T-helper 1 cell (primary cell): Measurements from ENCODE around the gene RCL1.

Source experiments
- DNase-seq, 5 donors: peaks; one replicate each; pipeline ENCODE4 v3.0.0-alpha.2; 2012 to 2020

The RCL1 gene

DNA sequence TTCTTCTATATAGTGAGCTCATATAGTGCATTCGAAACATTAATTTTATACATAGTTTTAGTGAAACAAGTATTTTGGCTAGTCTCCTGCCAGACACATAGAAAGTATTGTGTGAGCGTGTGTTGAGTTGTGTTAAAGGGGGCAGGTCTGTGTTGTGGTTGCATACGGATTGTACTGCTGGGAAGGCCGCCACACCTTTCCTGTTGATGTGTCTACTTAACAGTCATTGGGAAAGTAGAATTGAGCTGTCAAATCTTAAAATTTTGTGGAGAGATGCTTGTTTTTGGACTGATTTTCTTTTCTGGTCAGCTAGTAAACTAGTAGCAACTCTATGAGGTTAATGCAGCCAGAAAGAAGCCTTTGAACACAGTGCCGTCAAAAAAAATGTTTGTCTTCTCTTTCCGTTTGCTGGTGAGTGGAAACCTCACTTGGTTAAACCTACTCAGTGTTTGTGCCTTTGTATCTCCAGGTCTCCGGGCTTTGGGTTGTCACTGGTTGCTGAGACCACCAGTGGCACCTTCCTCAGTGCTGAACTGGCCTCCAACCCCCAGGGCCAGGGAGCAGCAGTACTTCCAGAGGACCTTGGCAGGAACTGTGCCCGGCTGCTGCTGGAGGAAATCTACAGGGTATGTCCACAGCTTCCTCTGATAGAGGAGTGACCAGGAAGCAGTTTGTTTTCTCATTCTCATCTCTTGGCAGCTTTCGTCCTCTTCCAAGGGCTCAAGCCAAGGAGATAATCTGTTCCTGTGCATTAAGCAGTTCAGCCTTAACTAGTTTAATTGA lies 51.5 kb downstream of the RCL1 start:
- DNase-seq: peak in 1 of 5 donors; percentile 72

DNA sequence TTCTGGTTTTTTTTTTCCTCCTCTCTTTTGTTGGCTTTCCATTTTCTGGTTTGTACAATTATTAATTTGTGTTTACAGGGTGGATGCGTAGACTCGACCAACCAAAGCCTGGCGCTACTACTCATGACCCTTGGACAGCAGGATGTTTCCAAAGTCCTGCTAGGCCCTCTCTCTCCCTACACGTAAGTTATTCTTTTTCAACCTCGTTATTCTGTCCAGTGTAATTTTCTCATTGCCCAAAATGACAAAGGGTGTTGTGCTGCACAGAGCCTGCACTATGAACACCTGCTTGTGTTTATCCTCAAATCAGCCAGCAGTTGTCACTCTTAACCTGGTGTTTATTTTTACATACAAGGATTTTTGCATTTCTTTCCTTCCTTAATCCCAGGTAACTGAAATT lies 56.6 kb downstream of the RCL1 start:
- DNase-seq: no peak

GRCh38 chr9:4850603-4851310 lies 58.0 kb downstream of the RCL1 start:
- DNase-seq: no peak

- no peak for DNase-seq
These were observed 59.7 kb downstream of the RCL1 start for GRCh38 chr9:4852419-4852818.

DNA sequence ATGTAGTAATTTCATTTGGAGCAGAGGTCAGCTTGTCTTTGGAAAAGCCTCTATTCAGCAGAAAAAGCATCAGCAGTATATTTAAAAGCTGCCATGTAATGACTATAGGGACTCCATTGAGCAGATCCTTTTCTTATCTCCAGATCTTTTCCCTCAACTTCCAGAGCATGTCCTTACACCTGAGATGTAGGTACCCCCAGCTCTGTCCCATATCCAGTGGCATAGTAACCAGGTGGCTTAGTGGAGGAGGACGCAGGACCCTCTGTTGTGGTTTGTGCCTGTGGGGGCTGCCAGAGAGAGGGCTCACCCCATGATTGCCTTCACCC lies 61.5 kb downstream of the RCL1 start:
- DNase-seq: no peak

GRCh38 chr9:4855841-4856240 lies 63.1 kb downstream of the RCL1 start:
- no peak for DNase-seq

- DNase-seq: no peak
These were observed 64.5 kb downstream of the RCL1 start for GRCh38 chr9:4857163-4857810.

GRCh38 chr9:4859035-4859434 lies 66.3 kb downstream of the RCL1 start:
- no peak for DNase-seq

DNA sequence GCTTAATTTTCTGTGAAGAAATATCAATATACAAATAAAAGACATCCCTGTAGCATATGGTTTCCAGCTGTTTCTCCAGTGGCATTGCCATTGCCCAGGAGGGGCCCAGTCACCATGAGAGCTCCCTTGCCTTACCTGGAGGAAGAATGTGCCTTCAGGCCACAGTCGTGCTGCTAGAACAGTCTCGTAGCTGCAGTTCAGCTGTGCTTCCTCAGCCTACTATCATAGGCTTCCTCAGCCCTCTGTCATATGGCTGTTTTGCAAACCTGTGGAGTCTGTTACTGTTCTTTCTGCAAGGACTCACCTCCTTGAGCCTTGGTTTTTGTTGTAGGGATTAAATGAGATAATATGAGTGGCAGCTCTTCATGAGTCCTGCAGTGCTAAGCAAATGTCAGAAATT lies 67.6 kb downstream of the RCL1 start:
- no peak for DNase-seq

GRCh38 chr9:4861145-4861544 lies 68.4 kb downstream of the RCL1 start:
- DNase-seq: no peak

DNA sequence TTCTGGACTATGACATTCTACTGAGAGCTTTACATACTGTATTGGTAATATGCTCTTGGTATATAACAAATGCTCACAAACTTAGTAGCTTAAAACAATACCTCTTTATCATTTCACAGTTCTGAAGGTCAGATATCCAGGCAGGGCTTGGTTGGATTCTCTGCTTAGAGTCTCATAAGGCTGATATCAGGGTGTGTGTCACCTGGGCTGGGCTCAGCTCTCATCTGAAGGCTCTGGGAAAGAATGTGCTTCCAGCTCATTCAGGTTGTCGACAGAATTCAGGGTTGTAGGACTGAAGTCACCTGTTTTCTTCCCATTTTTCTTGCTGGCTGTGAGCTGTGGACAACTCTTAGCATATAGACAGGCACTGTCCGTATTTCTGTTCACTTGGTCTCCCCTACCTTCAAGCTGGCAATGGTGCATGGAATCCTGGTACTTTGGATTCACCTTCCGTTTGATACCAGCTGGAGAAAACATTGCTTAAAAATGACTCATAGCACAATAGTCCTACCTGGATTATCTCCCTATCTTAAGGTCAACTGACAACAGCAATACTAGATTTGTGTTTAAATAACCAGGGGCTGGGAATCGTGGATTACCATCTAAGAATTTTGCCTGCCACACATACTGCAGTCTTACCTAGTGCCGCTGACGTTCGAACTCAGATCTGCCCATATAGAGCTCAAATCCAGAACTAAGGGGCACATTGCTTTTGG lies 69.2 kb downstream of the RCL1 start:
- DNase-seq: no peak

- no peak for DNase-seq
These were observed 69.9 kb downstream of the RCL1 start for GRCh38 chr9:4862506-4863250.

DNA sequence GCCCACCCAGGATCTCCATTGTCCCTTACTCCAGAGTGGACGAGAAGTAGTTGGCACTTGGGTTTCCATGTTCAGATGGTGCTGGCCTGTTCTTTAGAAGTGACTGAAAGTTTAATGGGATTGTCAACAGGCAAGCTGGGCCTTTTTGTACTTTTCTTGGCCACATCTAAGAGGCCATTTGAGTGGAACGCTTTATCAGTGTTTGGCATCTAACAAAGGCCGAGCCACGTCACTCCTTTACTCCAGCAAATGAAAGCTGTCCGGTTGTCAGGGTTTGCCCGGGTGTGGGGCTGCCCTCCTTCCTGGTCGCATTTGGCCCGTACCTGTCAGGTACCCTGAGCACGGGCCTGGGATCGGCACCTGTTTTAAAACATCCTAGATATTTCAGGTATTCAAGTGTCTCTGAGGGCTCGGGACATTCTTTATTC lies 71.5 kb downstream of the RCL1 start:
- DNase-seq: no peak

DNA sequence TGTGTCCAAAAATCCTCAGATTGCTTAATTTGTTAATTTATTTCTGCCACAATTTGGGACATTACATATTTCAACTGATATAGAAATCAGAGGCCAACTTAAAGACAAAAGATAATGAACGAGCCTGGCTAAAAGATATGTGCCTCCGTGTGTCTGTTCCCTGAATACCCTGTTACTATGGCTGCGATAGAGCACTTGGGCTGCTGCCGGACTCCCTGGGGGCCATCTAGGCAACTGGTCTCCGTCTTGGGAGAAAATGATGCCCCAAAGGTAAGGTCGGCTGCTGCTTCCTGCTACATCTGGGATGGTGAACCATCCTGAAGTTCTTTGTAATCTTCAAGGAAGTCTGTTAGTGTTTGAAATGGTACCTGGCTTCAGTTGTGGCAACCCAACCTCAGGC lies 72.0 kb downstream of the RCL1 start:
- no peak for DNase-seq

DNA sequence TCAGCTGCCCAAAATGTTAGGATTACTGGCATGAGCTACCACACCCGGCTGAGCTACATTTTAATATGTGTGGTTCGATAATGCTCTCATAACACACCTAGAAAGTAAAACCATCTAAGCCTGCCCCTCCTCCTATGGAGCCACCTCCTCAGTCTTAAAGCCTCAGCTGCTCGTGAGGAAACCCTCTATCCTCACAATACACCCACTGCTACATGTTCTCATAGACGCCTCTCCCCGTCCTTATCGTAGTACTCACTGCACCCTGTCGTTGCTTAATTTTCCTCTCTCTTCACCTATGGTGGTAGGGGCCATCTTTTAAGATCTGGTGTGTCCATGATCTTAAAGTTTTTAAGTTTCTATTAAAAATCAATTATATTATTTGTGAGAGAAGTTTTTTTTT lies 72.9 kb downstream of the RCL1 start:
- peak in 1 of 5 donors; percentile 57 for DNase-seq

DNA sequence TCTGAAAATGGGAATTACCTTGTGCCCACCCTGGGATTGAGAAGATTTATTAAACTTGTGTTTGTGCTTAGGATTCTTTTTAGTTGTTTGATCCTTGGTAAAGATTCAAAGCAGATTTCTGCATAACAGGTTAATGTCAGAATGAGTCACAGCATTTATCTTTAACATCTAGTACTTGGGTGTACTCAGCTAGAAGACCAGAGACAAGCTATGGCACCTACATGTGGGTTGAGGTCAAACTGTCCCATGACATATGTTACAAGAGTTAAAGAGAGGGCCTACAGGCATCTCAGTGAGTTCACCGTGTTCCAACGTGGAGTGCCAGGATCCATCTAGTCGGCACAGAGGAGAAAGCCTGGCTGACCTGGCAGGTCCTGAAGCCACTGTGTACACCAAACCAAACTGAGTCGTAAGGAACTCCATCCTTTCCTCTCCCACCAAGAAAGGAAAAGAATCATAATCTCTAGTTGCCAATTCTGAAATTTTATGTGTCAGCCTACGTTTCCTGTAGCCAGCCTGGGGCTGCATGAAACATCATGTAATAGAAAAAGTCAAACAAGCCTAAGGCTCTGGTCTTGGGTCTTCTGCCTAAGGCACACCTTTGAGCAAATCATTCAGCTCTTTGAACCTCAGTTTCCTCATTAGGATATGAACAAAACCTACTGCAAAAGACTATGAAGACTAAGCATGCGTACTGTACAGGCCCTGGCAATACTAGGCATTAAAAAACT lies 73.7 kb downstream of the RCL1 start:
- DNase-seq: peak in 1 of 5 donors; percentile 67

GRCh38 chr9:4873066-4873465 lies 80.3 kb downstream of the RCL1 start:
- DNase-seq: no peak

DNA sequence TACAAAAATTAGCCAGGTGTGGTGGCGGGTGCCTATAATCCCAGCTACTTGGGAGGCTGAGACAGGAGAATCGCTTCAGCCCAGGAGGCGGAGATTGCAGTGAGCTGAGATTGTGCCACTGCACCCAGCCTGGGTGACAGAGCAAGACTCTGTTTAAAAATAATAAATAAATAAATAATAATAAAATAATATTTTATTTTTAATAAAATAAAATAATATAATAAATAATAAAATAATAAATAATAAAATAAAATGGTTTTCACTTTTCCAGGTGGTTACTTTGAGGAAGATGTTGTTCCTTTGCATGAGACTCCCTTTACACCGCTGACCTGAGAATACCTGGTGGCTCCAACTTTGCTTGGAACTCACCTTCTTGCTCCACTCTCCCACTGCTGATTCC lies 82.8 kb downstream of the RCL1 start:
- no peak for DNase-seq

DNA sequence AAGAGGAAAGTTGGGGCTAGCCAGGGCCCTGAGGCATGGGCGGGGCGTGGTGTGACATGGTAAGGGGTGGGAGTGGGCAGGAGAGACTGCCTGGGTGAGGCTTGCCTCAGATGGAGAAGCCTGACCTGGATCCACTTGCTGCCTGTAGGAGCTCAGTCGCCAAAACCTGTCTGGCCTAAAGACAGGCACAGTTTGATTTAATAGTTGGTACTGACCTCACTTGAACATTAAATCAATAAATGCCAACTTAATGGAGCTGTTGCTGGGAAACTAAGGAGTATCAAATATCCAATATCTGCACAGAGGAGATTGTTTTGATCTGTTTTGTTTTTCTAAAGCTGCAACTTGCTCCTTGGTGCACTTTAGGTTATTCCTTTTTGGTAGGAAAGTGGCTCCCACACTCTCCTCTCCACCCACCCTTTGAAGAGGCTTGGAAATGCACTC lies 86.4 kb downstream of the RCL1 start:
- DNase-seq: no peak

GRCh38 chr9:4883326-4883873 lies 90.7 kb downstream of the RCL1 start:
- DNase-seq: no peak

DNA sequence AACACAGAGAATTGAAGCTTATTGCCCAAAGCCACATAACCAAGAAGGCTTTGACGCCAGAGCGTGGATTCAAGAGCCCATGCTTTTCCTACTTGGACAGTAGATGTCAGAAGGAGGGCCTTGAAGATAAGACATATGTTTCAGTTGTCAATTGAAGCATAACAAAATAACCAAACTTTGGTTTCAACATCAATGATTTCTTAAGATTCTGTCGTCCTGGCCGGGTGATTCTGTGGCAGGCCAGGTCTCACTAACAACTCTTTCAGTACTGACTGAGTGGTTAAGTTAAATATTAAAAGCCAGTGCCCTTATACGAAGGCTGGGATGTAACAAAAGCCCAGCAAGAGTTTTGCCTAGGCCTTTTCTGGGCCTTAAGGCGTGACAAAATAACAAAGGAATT lies 94.0 kb downstream of the RCL1 start:
- no peak for DNase-seq

DNA sequence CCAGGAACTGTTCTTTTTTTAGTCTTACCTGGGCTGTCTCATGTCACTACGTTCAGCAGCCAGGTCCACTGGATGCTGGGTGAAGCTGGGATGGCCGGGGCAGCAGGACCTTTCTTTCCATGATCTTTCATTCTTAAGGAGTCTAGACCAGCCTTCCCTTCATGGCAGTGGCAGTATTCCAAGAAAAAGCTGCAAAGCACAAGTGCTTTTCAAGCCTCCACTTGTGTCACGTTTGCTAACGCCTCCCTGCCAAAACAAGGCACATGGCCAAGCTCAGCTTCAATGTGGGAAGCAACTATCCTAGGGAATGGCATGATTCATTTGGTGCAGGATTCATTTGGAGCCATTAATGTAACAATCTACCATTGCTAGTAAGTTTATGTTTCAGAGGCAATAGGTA lies 94.8 kb downstream of the RCL1 start:
- DNase-seq: no peak
